OCI-LY3 (cell line): Measurements from ENCODE around the gene CAMK2A.

Experiments used
- EZH2phosphoT487 ChIP-seq: fragments of 200-600 bp; shearing (Covaris generic); IDR thresholded peaks from 2 replicates; pipeline ENCODE4 v1.6.1; 2018; ENCODE audit warnings: antibody characterized with exemption, mixed run types, low read depth
- TF ChIP-seq, protein P1 (sequence below): fragments of 200-600, 300-600 bp; sonication (generic); IDR thresholded peaks from 2 replicates; pipeline ENCODE4 v1.5.1; 2014; ENCODE audit warnings: antibody characterized with exemption, low read length, low read depth

DNA sequence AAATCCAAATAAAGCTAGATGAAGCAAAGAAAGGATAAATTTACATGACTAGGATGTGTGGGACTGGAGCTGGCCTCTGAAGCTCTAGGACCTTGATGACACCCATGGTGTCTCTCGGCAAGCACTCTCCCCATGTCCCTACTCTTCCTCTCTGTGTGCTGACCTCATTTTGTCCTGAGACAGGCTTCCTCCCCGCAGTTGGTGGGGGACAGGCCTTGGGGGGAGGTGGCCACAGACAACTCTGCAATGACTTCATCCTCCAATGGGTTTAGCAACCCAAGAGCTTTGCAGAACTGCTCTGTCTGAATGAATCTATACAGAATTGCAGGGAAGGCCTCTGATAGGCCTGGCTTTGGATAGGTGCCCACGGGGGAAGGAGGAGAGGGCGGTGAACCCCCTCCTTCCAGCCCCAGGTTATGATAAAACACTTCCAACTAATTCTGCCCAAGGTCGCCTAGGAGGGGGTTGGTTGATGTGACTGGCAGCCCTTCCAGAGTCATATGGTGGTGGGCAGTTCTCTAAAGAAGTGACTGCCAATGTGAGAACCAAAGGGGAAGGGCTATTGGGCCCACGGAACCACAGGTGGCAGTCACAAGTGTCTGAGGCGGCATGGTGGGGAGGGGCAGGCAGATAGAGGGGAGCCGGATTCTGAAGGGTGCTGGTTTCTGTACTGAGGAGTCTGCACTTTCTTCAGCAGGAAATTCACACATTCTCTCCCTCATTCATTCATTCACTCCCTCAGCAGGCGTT lies 93.7 kb downstream of the CAMK2A start:
- TF ChIP-seq, protein P1, sequence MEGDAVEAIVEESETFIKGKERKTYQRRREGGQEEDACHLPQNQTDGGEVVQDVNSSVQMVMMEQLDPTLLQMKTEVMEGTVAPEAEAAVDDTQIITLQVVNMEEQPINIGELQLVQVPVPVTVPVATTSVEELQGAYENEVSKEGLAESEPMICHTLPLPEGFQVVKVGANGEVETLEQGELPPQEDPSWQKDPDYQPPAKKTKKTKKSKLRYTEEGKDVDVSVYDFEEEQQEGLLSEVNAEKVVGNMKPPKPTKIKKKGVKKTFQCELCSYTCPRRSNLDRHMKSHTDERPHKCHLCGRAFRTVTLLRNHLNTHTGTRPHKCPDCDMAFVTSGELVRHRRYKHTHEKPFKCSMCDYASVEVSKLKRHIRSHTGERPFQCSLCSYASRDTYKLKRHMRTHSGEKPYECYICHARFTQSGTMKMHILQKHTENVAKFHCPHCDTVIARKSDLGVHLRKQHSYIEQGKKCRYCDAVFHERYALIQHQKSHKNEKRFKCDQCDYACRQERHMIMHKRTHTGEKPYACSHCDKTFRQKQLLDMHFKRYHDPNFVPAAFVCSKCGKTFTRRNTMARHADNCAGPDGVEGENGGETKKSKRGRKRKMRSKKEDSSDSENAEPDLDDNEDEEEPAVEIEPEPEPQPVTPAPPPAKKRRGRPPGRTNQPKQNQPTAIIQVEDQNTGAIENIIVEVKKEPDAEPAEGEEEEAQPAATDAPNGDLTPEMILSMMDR = no peak
- no peak for TF ChIP-seq EZH2phosphoT487
